Astrocyte (in vitro differentiated cells and primary cell): ENCODE data around the gene FAM200A. TPM values are rescaled to one million over a fixed set of nuclear protein-coding genes. Genes with fewer than 3 reads are reported as not detected.

Source experiments
- DNase-seq: peaks from one replicate; pipeline ENCODE4 v3.0.0-alpha.2; 2010; ENCODE audit warnings: low read depth
- FAIRE-seq: peaks from 2 replicates; lab custom pipeline; 2011; peaks lifted over from hg19 to GRCh38; lab: Jason Lieb, UNC
- H2AFZ ChIP-seq: 2 replicates; pipeline ENCODE4 v1.6.0; 2012; ENCODE audit warnings: low read depth, low read length, inconsistent platforms
- H3K27ac ChIP-seq: 2 replicates; pipeline ENCODE4 v1.5.1; 2011; ENCODE audit warnings: low read depth, low read length, inconsistent platforms
- H3K27me3 ChIP-seq: 2 replicates; pipeline ENCODE4 v1.6.0; 2011; ENCODE audit warnings: low read length, inconsistent platforms; ENCODE audit not compliant: insufficient read depth
- H3K36me3 ChIP-seq: 2 replicates; pipeline ENCODE4 v1.5.1; 2011; ENCODE audit warnings: low read length, inconsistent platforms; ENCODE audit not compliant: insufficient read depth
- H3K4me1 ChIP-seq: 2 replicates; pipeline ENCODE4 v1.5.1; 2011; ENCODE audit warnings: low read length, inconsistent platforms; ENCODE audit not compliant: insufficient read depth
- H3K4me2 ChIP-seq: 2 replicates; pipeline ENCODE4 v1.6.0; 2012; ENCODE audit warnings: low read length, inconsistent platforms
- H3K4me3 ChIP-seq: 2 replicates; pipeline ENCODE4 v1.5.1; 2011; ENCODE audit warnings: low read depth, mild to moderate bottlenecking, low read length, inconsistent platforms; ENCODE audit not compliant: insufficient read depth
- H3K79me2 ChIP-seq: 2 replicates; pipeline ENCODE4 v1.6.0; 2012; ENCODE audit warnings: mild to moderate bottlenecking, low read length, inconsistent platforms; ENCODE audit not compliant: insufficient read depth
- H3K9ac ChIP-seq: 2 replicates; pipeline ENCODE4 v1.6.0; 2012; ENCODE audit warnings: mild to moderate bottlenecking, low read length, inconsistent platforms
- H3K9me3 ChIP-seq: 2 replicates; pipeline ENCODE4 v1.5.1; 2012; ENCODE audit warnings: low read depth, mild to moderate bottlenecking, low read length, inconsistent platforms; ENCODE audit not compliant: insufficient read depth
- H4K20me1 ChIP-seq: 2 replicates; pipeline ENCODE4 v1.6.0; 2012; ENCODE audit warnings: low read length, inconsistent platforms; ENCODE audit not compliant: insufficient read depth
- H3K27ac Mint-ChIP-seq: one replicate; pipeline ENCODE4 v1.8.0; 2021; ENCODE audit warnings: mild to moderate bottlenecking, mixed read lengths; ENCODE audit not compliant: unreplicated experiment
- H3K27me3 Mint-ChIP-seq: one replicate; pipeline ENCODE4 v1.8.0; 2021; ENCODE audit warnings: low read depth, mixed read lengths; ENCODE audit not compliant: unreplicated experiment
- H3K36me3 Mint-ChIP-seq: one replicate; pipeline ENCODE4 v1.8.0; 2021; ENCODE audit warnings: low read depth, mixed read lengths; ENCODE audit not compliant: unreplicated experiment
- H3K4me1 Mint-ChIP-seq: one replicate; pipeline ENCODE4 v1.8.0; 2021; ENCODE audit warnings: low read depth, mixed read lengths; ENCODE audit not compliant: unreplicated experiment
- H3K4me3 Mint-ChIP-seq: one replicate; pipeline ENCODE4 v1.8.0; 2021; ENCODE audit warnings: mild to moderate bottlenecking, moderate library complexity, mixed read lengths; ENCODE audit not compliant: unreplicated experiment
- H3K9me3 Mint-ChIP-seq: one replicate; pipeline ENCODE4 v1.8.0; 2021; ENCODE audit warnings: mild to moderate bottlenecking, mixed read lengths; ENCODE audit not compliant: unreplicated experiment
- CTCF ChIP-seq: IDR thresholded peaks from 2 replicates; pipeline ENCODE4 v1.5.1; 2011; ENCODE audit warnings: low read depth, mild to moderate bottlenecking, inconsistent platforms, low read length, moderate library complexity; ENCODE audit not compliant: insufficient read depth
- EZH2 ChIP-seq: IDR thresholded peaks from 2 replicates; pipeline ENCODE4 v1.6.1; 2012; ENCODE audit warnings: mild to moderate bottlenecking, low read length, inconsistent platforms; ENCODE audit not compliant: insufficient read depth
- total RNA-seq: library from RNA; stranded (reverse); gene quantifications from 2 replicates; pipeline ENCODE4 v1.2.1, GENCODE V29; 2021

Gene FAM200A
- total RNA-seq, 1 donor from 2014 or later: 4.7 TPM

GRCh38 chr7:99540542-99540941 is 11.4 kb downstream of the FAM200A start:
- H3K9me3 ChIP-seq: peaks cover 11% of the 10 kb centered on the region
- H3K79me2 ChIP-seq: no peaks in the 10 kb centered on the region
- H3K36me3 Mint-ChIP-seq: peaks cover 32% of the 10 kb centered on the region
- H3K27ac Mint-ChIP-seq: no peak overlapping the region
- H3K27me3 Mint-ChIP-seq: no peaks in the 10 kb centered on the region
- peaks cover 28% of the 10 kb centered on the region for H3K9me3 Mint-ChIP-seq
- peaks cover 1% of the 10 kb centered on the region for H3K4me1 Mint-ChIP-seq
- no peak overlapping the region for H3K4me3 Mint-ChIP-seq
- no peak for FAIRE-seq
- H2AFZ ChIP-seq: no peak overlapping the region
- no peak for TF ChIP-seq EZH2
- TF ChIP-seq CTCF: no peak
- no peak for DNase-seq
- no peaks in the 10 kb centered on the region for H4K20me1 ChIP-seq
- no peaks in the 10 kb centered on the region for H3K4me1 ChIP-seq
- H3K27me3 ChIP-seq: no peaks in the 10 kb centered on the region
- no peak overlapping the region for H3K4me2 ChIP-seq
- H3K4me3 ChIP-seq: no peak overlapping the region
- no peaks in the 10 kb centered on the region for H3K36me3 ChIP-seq
- no peak overlapping the region for H3K27ac ChIP-seq
- H3K9ac ChIP-seq: no peak overlapping the region

- H2AFZ ChIP-seq: no peak overlapping the region
- H3K36me3 Mint-ChIP-seq: peaks cover 35% of the 10 kb centered on the region
- peaks cover 30% of the 10 kb centered on the region for H3K9me3 Mint-ChIP-seq
- H3K9me3 ChIP-seq: peaks cover 16% of the 10 kb centered on the region
- no peak overlapping the region for H3K4me3 Mint-ChIP-seq
- H3K27ac Mint-ChIP-seq: no peak overlapping the region
- no peak overlapping the region for H3K9ac ChIP-seq
- H3K36me3 ChIP-seq: no peaks in the 10 kb centered on the region
- peaks cover 1% of the 10 kb centered on the region for H3K4me1 Mint-ChIP-seq
- no peaks in the 10 kb centered on the region for H3K27me3 ChIP-seq
- FAIRE-seq: no peak
- H3K27ac ChIP-seq: no peak overlapping the region
- no peak for DNase-seq
- H3K4me3 ChIP-seq: no peak overlapping the region
- H3K4me1 ChIP-seq: no peaks in the 10 kb centered on the region
- TF ChIP-seq EZH2 (no peak), CTCF (no peak)
- no peak overlapping the region for H3K4me2 ChIP-seq
- no peaks in the 10 kb centered on the region for H3K79me2 ChIP-seq
- H3K27me3 Mint-ChIP-seq: no peaks in the 10 kb centered on the region
- no peaks in the 10 kb centered on the region for H4K20me1 ChIP-seq
Observed at GRCh38 chr7:99539213-99539811, 12.6 kb downstream of the FAM200A start.

- Mint-ChIP-seq H3K4me3 (no peak overlapping the region), H3K36me3 (peaks cover 53% of the 10 kb centered on the region), H3K27ac (no peak overlapping the region), H3K9me3 (peaks cover 52% of the 10 kb centered on the region), H3K27me3 (no peaks in the 10 kb centered on the region), H3K4me1 (no peaks in the 10 kb centered on the region)
- H3K9ac ChIP-seq: no peak overlapping the region
- no peak overlapping the region for H2AFZ ChIP-seq
- no peaks in the 10 kb centered on the region for H3K4me1 ChIP-seq
- no peak for TF ChIP-seq CTCF
- no peak for TF ChIP-seq EZH2
- no peak for DNase-seq
- no peaks in the 10 kb centered on the region for H4K20me1 ChIP-seq
- H3K4me2 ChIP-seq: no peak overlapping the region
- no peaks in the 10 kb centered on the region for H3K27me3 ChIP-seq
- no peak for FAIRE-seq
- no peak overlapping the region for H3K4me3 ChIP-seq
- H3K27ac ChIP-seq: no peak overlapping the region
- H3K79me2 ChIP-seq: no peaks in the 10 kb centered on the region
- H3K9me3 ChIP-seq: peaks cover 45% of the 10 kb centered on the region
- peaks cover 23% of the 10 kb centered on the region for H3K36me3 ChIP-seq
Observed at GRCh38 chr7:99535667-99536066, 16.2 kb downstream of the FAM200A start.
